OCI-LY1 (cell line): ENCODE measurements around the gene NAA40.

ENCODE experiments used
- EZH2 ChIP-seq: fragments of 200-600 bp; sonication (generic), shearing (Covaris generic); IDR thresholded peaks from 2 replicates; pipeline ENCODE4 v1.8.0; 2017; ENCODE audit warnings: borderline replicate concordance, mixed run types, mild to moderate bottlenecking, antibody characterized with exemption, low read length, moderate library complexity, mixed read lengths
- TF ChIP-seq, protein P1 (sequence below): fragments of 200-600 bp; sonication (generic), shearing (Covaris generic); IDR thresholded peaks from 2 replicates; pipeline ENCODE4 v1.5.1; 2017; ENCODE audit warnings: mild to moderate bottlenecking, antibody characterized with exemption, low read length, moderate library complexity, mixed read lengths

DNA sequence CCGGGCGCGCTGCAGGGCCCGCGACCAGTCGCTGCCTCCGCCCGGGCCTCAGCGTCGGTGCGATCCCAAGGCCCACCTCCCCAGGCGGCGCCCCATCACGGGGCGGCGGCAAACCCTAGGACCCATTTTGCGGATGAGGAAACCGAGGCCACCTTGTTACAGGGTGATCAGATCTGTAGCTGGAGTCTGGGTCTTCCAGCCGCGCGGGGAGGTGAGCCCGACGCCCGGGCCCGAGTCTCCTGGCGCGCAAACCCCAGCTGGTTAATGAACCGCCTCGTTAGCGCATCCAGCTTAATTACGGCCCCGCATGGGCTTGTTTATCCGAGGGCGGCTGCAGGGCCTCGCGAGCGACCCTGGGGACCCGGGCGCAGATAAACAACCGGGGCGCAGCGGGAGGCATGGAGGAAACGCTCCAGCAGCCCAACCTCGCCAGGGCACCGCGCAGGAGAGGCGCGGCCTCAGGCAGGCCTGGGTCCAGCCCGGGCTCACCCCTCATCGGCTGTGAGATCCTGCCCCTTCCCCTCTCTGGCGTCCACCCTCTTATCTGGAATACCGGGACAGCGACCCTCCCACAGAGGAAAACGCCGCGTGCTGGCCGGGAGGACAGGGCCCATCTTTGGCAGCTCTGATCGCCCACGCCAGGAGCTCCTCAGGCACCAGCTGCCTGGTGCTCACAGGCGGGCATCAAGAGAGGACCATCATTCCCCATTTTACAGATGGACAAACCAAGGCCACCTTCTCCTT lies 62.1 kb downstream of the NAA40 start:
- TF ChIP-seq, protein P1, sequence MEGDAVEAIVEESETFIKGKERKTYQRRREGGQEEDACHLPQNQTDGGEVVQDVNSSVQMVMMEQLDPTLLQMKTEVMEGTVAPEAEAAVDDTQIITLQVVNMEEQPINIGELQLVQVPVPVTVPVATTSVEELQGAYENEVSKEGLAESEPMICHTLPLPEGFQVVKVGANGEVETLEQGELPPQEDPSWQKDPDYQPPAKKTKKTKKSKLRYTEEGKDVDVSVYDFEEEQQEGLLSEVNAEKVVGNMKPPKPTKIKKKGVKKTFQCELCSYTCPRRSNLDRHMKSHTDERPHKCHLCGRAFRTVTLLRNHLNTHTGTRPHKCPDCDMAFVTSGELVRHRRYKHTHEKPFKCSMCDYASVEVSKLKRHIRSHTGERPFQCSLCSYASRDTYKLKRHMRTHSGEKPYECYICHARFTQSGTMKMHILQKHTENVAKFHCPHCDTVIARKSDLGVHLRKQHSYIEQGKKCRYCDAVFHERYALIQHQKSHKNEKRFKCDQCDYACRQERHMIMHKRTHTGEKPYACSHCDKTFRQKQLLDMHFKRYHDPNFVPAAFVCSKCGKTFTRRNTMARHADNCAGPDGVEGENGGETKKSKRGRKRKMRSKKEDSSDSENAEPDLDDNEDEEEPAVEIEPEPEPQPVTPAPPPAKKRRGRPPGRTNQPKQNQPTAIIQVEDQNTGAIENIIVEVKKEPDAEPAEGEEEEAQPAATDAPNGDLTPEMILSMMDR, result no peak; the same call in none of the 2 replicates
- TF ChIP-seq EZH2, result no peak
